ENCODE data around the gene UNC5A. TPM values are rescaled to one million over a fixed set of nuclear protein-coding genes. Genes with fewer than 3 reads are reported as not detected.

The UNC5A gene
- total RNA-seq, 2 experiments from 2014 or later = not detected

GRCh38 chr5:176890455-176891330 lies 80.3 kb downstream of the UNC5A start:
- no peaks in the 10 kb centered on the region for H3K36me3 ChIP-seq (ENCODE audit: insufficient read depth, low read length)
- H3K27ac ChIP-seq (ENCODE audit: low read depth in 1 of 2, low read length in 2 of 2) = no peak overlapping the region
- TF ChIP-seq CTCF (IDR thresholded peaks at IDR 0.05) = no peak
- intact Hi-C loops (cut with DNase I, micrococcal nuclease) = no loop called here
- ChIA-PET POLR2A (no interaction called here), CTCF (no interaction called here)
- no peaks in the 10 kb centered on the region for H3K36me3 Mint-ChIP-seq (ENCODE audit: low read depth)
- no peaks in the 10 kb centered on the region for H3K4me1 ChIP-seq (ENCODE audit: insufficient read depth, low read length)
- no peak overlapping the region for H3K27ac Mint-ChIP-seq
- no peaks in the 10 kb centered on the region for H3K27me3 Mint-ChIP-seq
- no peak overlapping the region for H3K4me3 ChIP-seq (ENCODE audit: low read length)
- H3K4me1 Mint-ChIP-seq (ENCODE audit: low read depth) = no peaks in the 10 kb centered on the region
- DNase-seq (no peak), ATAC-seq (ENCODE audit: poor library complexity) (no peak)
- no peak overlapping the region for H3K4me3 Mint-ChIP-seq
- peaks cover 0 to 5% of the 10 kb centered on the region in 2 experiments for H3K9me3 ChIP-seq (ENCODE audit: control insufficient read depth in 1 of 2, insufficient read depth in 1 of 2, low read length in 2 of 2)
- H3K9me3 Mint-ChIP-seq = no peaks in the 10 kb centered on the region
- H3K27me3 ChIP-seq (ENCODE audit: control insufficient read depth in 1 of 2, insufficient read depth in 2 of 2, low read length in 2 of 2) = no peaks in the 10 kb centered on the region

- ChIA-PET CTCF (no interaction called here), POLR2A (no interaction called here)
- Histone ChIP-seq H3K27me3 (ENCODE audit: control insufficient read depth in 1 of 2, insufficient read depth in 2 of 2, low read length in 2 of 2) (no peaks in the 10 kb centered on the region), H3K36me3 (ENCODE audit: insufficient read depth, low read length) (no peaks in the 10 kb centered on the region), H3K27ac (ENCODE audit: low read depth in 1 of 2, low read length in 2 of 2) (no peak overlapping the region), H3K4me1 (ENCODE audit: insufficient read depth, low read length) (peaks cover 4% of the 10 kb centered on the region), H3K4me3 (ENCODE audit: low read length) (no peak overlapping the region), H3K9me3 (ENCODE audit: control insufficient read depth in 1 of 2, insufficient read depth in 1 of 2, low read length in 2 of 2) (peaks cover 0 to 5% of the 10 kb centered on the region in 2 experiments)
- Mint-ChIP-seq H3K4me3 (no peak overlapping the region), H3K27ac (no peak overlapping the region), H3K4me1 (ENCODE audit: low read depth) (no peaks in the 10 kb centered on the region), H3K36me3 (ENCODE audit: low read depth) (no peaks in the 10 kb centered on the region), H3K27me3 (no peaks in the 10 kb centered on the region), H3K9me3 (no peaks in the 10 kb centered on the region)
- DNase-seq (no peak), ATAC-seq (ENCODE audit: poor library complexity) (no peak)
- TF ChIP-seq CTCF (IDR thresholded peaks at IDR 0.05) = no peak
- intact Hi-C loops (cut with DNase I, micrococcal nuclease) = no loop called here
These were observed 81.1 kb downstream of the UNC5A start for GRCh38 chr5:176891331-176891958.

GRCh38 chr5:176892663-176893062 lies 82.3 kb downstream of the UNC5A start:
- no peaks in the 10 kb centered on the region for H3K27me3 ChIP-seq (ENCODE audit: control insufficient read depth in 1 of 2, insufficient read depth in 2 of 2, low read length in 2 of 2)
- peaks cover 0 to 5% of the 10 kb centered on the region in 2 experiments for H3K9me3 ChIP-seq (ENCODE audit: control insufficient read depth in 1 of 2, insufficient read depth in 1 of 2, low read length in 2 of 2)
- H3K4me3 ChIP-seq (ENCODE audit: low read length) = no peak overlapping the region
- no peak for ATAC-seq (ENCODE audit: poor library complexity)
- peaks cover 4% of the 10 kb centered on the region for H3K4me1 ChIP-seq (ENCODE audit: insufficient read depth, low read length)
- no peak for TF ChIP-seq CTCF (IDR thresholded peaks at IDR 0.05)
- H3K27ac Mint-ChIP-seq = no peak overlapping the region
- H3K4me1 Mint-ChIP-seq (ENCODE audit: low read depth) = no peaks in the 10 kb centered on the region
- H3K27ac ChIP-seq (ENCODE audit: low read depth in 1 of 2, low read length in 2 of 2) = no peak overlapping the region
- no peaks in the 10 kb centered on the region for H3K36me3 Mint-ChIP-seq (ENCODE audit: low read depth)
- H3K4me3 Mint-ChIP-seq = no peak overlapping the region
- intact Hi-C loops (cut with DNase I, micrococcal nuclease) = no loop called here
- DNase-seq = no peak
- no peaks in the 10 kb centered on the region for H3K9me3 Mint-ChIP-seq
- no peaks in the 10 kb centered on the region for H3K36me3 ChIP-seq (ENCODE audit: insufficient read depth, low read length)
- H3K27me3 Mint-ChIP-seq = no peaks in the 10 kb centered on the region
- ChIA-PET CTCF (no interaction called here), POLR2A (no interaction called here)

Data from CD4-positive, alpha-beta T cell (primary cell).